Inflammatory macrophage treated with lipopolysaccharide for 1 hour (primary cell): ENCODE results near the gene TRIM17.

Experiments used
- DNase-seq, 2 donors: peaks; one replicate each; pipeline ENCODE4 v3.0.0-alpha.2; 2020 to 2022

The TRIM17 gene, protein sequence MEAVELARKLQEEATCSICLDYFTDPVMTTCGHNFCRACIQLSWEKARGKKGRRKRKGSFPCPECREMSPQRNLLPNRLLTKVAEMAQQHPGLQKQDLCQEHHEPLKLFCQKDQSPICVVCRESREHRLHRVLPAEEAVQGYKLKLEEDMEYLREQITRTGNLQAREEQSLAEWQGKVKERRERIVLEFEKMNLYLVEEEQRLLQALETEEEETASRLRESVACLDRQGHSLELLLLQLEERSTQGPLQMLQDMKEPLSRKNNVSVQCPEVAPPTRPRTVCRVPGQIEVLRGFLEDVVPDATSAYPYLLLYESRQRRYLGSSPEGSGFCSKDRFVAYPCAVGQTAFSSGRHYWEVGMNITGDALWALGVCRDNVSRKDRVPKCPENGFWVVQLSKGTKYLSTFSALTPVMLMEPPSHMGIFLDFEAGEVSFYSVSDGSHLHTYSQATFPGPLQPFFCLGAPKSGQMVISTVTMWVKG

GRCh38 chr1:228416217-228416933 is at the start of gene TRIM17:
Gene TRIM17 (minus strand): TSS chr1:228416861. CDS start chr1:228415072, 1,789 bp downstream.
- no peak for DNase-seq

GRCh38 chr1:228465571-228466146 is 49.0 kb upstream of the TRIM17 start:
- DNase-seq, result no peak

- no peak for DNase-seq
These were observed 48.5 kb upstream of the TRIM17 start for GRCh38 chr1:228465141-228465540.

DNA sequence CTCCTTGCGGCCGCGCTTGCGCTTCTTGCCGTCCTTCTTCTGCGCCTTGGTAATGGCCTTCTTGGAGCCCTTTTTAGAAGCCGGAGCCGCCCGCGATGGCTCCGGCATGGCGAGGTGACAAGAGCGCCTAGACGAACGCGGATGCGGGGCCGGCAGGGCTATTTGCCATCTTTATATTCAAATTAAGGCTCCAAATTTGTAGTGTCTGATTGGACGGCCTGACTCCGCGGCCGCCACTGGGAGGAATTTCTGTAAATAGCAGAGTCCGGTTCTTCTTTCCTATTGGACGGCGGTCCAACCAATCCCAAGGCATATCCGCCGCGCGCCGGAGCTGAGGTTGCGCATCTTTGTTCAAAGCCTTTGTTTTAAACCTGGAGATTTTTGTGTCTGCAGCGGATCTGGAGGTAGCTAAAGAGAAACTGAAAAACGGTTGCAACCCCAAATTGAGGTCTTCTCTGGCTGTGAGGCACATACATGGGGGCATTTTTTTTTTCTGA is 47.9 kb upstream of the TRIM17 start:
- peak; percentile 58 to 61 for DNase-seq

DNA sequence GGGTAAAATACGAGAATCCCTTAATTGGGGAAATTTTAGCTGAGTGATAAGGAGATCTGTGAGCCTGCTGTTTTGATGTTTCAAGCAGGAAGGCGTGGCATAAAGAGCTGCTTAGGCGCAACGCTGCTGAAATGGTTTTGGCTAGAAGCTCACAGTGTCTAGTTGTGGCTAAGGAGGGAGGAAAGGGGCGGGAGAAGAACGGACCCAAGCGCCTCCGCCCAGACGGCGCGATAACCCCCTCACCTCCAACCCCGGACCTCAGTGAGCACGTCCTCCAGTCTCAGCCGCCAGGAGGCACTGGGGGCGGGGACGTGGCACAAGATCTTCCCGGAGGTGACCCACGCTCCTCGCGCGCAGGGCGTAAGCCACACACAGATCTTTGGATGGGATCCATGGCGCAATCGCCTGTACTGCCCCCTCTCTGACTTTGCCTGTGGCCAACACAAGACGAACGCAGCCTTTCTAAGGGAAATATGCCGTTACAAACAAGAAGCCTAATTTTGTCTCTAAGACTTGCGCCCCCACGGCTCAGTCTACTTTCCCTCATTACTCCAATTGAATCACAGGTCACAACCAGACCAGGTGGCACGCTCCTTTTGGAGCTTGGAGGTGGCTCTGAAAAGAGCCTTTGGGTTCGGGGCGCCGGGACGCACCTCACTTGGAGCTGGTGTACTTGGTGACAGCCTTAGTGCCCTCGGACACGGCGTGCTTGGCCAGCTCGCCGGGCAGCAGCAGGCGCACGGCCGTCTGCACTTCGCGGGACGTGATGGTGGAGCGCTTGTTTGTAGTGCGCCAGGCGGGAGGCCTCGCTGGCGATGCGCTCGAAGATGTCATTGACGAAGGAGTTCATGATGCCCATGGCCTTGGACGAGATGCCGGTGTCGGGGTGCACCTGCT is 47.1 kb upstream of the TRIM17 start:
- no peak for DNase-seq

DNA sequence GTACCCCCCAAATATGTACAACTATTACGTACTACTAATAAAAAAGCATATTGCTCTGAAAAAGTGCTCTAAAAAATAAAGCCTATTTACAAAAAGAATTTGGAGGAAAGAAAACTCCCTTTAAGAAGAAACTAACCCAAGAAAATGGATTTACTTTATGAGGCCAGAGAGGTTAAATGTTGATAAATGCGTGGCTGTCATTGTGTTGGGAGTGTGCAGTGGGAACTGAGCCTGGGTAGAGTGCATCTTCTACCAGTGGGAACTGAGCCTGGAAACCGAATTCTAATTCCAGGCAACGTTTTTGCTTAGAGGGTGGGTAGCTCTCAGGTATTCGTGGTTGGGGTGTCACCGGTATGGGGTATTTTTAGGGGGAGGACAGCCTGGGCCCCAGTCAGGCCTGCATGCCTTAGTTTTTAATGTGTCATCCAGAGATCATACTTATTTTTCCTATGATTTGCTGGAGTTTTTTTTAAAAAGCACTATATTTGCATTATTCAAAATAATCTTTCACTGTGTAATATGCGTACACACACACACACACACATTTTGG is 46.4 kb upstream of the TRIM17 start:
- no peak for DNase-seq

- no peak for DNase-seq
These were observed 45.9 kb upstream of the TRIM17 start for GRCh38 chr1:228462560-228462959.

- DNase-seq, result no peak
These were observed 44.2 kb upstream of the TRIM17 start for GRCh38 chr1:228460821-228461220.

DNA sequence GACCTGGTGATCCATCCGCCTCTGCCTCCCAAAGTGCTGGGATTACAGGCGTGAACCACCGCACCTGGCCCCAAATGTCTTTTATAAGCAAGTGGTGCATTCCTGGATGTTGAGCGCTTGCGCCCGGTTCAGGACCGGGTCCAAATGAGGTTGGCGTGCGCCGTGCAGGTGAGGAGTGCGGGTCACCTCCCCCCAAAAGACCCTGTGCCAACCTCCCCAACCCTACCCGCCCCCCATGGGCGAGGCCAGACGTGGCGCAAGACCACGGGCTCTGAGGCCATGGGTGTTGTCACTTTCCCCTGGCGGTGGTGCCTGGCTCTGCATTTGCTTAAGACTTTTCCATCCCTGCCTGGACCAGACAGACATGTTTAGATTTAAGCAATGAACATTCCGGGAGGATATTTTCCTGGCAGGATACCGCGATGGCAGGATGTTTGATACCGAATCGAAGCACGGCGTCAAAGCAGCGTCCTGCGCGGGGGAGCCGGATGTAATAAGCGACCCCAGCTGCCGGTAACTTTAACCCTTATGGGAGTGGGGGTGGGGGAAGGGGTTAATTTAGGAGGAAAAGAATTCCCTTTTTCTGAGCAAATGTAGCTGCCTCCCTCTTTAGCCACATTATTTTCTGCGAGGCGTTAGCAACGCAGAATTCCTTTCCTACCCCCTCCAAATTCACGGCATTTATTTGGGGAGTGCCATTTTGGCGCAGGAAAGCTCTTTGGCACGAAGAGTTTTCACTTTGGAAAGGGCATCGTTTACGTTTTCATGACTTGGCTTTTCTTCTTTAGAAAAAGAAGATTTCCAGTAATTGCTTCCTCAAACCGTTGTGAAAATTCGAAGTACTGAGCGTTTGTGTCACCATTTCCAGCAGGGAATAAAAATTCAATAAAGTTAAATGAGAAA is 42.7 kb upstream of the TRIM17 start:
- DNase-seq, result peak; percentile 65 to 78

GRCh38 chr1:228457396-228458176 is 40.9 kb upstream of the TRIM17 start:
- DNase-seq, result peak; percentile 95 to 96

- DNase-seq, result no peak
These were observed 40.3 kb upstream of the TRIM17 start for GRCh38 chr1:228457017-228457395.

- no peak for DNase-seq
These were observed 39.8 kb upstream of the TRIM17 start for GRCh38 chr1:228456252-228457016.

DNA sequence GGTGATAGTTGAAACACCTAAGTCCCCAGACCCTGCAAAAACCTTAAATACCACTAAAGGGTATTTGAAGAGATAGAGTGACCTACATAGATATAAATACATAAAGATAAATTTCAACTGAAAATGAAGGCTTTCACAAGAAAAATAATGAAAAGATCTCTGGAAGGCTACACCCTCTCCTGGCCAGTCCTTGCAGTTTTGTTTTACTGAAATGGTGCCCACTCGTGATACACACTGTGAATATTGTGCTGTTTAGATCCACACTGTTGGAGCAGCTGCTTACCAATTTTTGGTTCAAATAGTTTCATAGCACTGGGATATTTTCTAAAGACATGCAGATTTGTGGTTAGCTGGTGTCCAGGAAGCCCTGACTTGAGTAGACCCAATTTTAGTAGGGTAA is 39.1 kb upstream of the TRIM17 start:
- no peak for DNase-seq

DNA sequence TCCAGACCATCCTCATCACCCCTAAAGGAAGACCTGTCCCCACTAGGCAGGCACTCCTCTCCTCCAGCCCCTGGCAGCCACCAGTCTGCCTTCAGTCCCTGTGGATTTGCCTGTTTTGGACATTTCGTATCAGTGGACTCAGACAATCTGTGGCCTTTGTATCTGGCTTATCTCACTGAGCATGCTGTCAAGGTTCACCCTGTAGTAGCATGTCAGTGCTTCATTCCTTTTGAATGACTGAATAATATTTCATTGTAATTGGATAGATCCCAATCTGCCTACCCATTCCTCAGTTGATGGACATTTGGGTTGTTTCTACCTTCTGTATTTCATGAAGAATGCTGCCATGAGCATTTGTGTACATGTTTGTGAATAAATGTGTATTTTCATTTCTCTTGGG is 37.6 kb upstream of the TRIM17 start:
- no peak for DNase-seq

DNA sequence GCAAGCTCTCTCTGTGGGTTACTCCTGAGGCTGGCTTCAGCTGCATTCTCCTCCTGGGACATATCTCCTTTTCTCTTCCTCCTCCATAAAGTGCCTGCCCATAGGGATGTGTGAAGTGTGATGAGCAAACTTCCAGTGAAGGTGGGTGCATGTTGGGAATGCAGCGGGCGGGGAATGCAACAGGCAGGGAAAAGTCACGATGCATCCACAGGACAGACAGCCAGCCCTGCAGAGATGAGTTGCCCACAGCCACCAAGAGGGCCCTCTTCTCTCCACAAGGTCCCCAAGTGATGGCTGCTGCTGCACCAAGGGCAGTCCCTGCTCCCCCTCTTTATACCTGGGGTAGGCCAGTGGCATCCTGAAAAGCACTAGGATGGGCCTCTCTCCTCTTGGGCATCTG is 37.0 kb upstream of the TRIM17 start:
- DNase-seq, result no peak

GRCh38 chr1:228453022-228453560 is 36.4 kb upstream of the TRIM17 start:
- DNase-seq, result no peak

DNA sequence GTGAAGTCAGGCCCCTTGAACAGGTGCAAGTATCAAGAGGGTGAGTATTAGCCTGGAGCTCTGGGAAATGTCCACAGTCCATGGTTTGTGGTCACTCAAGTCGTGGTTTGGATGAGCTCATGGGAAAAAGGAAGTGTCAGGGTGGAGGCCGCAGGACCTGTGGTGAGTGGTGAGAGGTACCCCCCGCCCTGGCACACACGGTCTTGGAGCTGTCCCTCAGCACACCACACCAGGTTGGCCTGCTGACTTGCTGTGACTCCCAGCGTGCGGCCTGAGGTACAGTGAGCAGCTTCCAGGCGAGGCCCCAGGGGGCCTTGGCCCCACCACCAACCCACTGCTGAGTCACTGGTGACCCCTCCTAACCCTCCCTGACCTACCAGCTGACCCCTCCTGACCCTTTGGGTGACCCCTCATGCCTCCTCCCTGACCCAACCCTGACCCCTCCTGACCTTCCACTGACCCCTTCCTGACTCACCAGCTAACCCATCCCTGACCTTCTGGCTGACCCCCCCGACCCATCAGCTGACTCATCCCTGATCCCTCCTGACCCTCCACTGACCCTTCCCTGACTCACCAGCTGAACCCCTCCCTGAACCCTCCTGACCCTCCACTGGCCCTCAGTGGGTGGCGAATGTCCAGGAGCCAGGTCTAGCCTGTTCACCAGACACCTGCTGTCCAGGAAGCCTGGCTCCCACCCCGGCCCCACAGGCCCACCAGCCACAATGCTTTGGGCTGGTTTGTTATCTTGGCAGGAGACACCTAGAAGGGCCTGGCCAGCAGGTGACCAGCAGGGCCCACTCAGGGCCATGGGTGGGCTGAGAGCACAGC is 35.7 kb upstream of the TRIM17 start:
- DNase-seq, result peak in 1 of 2 donors; percentile 33

GRCh38 chr1:228450200-228450599 is 33.5 kb upstream of the TRIM17 start:
- no peak for DNase-seq
